GM19324 (cell line): Measurements from ENCODE around the gene RWDD4.

Experiments used
- ATAC-seq: cut with Tn5 transposase; IDR thresholded peaks from one replicate; pipeline ENCODE4 v1.9.1; 2021; ENCODE audit warnings: mild to moderate bottlenecking, moderate library complexity; ENCODE audit not compliant: unreplicated experiment, low FRiP score

RWDD4 gene

GRCh38 chr4:183659029-183659871 is at the start of gene RWDD4, which contains the start of gene TRAPPC11:
Gene RWDD4 (minus strand): TSS chr4:183659185. CDS start chr4:183658952, 233 bp downstream.
Gene TRAPPC11 (plus strand): TSS chr4:183659293. CDS start chr4:183663868, 4,575 bp downstream.
- ATAC-seq: peak; percentile 100

DNA sequence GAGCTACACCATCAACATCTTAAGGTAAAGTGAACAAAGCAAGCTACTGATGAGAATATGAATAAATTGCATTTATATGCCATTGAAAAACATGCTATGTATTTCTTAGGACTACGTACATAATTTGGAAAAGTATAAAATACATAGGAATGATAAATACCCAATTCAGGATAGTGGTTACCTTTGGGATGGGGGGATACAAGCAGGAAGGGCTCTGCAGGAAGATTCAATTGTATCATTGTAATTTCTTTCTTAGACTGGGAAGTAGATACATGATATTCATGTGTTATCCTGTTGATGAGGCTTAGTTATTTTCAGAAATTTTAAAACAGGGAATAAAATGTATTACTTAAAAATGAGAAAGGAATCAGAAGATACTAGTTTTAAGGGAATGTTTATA is 43.5 kb upstream of the RWDD4 start:
- no peak for ATAC-seq

GRCh38 chr4:183700407-183700806 is 41.4 kb upstream of the RWDD4 start:
- ATAC-seq: no peak

- ATAC-seq: no peak
Observed at GRCh38 chr4:183698909-183699308, 39.9 kb upstream of the RWDD4 start.

- ATAC-seq: no peak
Observed at GRCh38 chr4:183691897-183692296, 32.9 kb upstream of the RWDD4 start.

GRCh38 chr4:183691006-183691405 is 32.0 kb upstream of the RWDD4 start:
- no peak for ATAC-seq

DNA sequence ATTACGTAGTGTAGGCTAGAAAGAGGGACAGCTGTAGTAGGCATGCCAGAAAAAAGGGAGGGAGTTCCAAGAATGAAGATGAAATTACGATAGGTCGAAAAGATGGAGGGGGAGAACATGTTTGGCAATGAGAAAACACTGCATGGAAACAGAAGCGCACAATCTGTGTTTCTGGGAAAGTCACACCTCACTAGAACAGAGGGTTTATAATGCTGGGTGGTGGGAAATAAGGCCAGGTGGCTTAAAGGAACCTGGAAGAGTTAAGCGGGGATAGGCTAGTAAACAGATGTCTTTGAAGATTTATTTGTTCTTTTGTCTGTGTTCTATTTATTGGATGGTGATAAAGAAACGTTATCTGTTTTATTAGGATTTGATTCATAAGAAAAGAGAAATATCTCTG is 29.2 kb upstream of the RWDD4 start:
- no peak for ATAC-seq

GRCh38 chr4:183686461-183686860 is 27.5 kb upstream of the RWDD4 start:
- no peak for ATAC-seq

DNA sequence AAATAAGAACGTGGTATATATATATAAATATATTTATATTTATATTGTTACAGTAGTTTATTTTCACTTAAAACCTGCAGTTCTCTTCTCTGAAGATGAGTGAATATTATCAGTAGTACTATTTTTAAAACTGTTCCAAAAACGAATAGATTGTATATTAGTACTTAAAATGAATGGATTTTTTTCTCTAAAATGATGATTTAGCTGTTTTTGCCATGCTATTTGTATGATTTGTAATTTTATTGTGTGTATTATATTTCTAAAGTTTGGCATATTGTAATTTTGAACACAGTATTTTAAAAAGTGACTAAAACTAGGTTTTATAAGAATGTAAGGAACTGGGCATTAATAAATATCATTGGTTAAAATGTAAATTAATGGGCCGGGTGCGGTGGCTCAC is 22.1 kb upstream of the RWDD4 start:
- ATAC-seq: no peak

GRCh38 chr4:183675625-183676024 is 16.6 kb upstream of the RWDD4 start:
- ATAC-seq: no peak

DNA sequence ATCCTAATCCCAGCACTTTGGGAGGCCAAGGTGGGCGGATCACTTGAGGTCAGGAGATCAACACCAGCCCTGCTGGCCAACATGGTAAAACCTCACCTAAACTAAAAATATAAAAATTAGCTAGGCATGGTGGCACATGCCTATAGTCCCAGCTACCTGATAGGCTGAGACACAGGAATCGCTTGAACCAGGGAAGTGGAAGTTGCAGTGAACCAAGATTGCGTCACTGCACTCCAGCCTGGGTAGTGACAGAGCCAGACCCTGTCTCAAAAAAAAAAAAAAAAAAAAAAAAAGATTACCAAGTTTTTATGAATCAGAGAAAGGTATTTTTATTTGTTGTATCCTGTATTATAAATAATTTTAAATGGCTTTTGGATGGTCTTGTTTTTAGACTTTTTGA is 15.2 kb upstream of the RWDD4 start:
- no peak for ATAC-seq

DNA sequence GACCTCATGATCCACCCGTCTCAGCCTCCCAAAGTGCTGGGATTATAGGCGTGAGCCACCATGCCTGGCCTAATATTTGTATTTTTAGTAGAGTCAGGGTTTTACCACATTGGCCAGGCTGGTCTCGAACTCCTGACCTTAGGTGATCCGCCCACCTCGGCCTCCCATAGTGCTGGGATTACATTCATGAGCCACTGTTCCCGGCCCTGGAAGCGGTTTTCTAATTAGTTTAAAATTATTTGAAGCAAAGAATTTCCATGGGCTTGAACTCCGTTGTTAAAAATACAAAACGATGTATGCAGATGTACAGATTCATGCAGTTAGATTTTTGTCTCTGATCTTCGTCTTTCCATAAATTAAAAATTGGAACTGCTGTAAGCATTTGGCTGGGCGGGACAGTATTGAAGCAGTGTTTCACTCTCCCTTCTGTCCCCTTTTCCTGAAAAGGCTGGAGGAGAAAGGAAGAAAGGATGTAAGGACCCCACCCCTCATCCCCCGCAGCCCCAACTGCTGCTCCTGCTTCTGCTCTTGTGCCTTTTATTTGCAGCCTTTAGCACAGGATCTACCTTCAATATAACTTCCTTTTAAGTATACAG is 12.1 kb upstream of the RWDD4 start:
- ATAC-seq: no peak

GRCh38 chr4:183670251-183670650 is 11.3 kb upstream of the RWDD4 start:
- ATAC-seq: no peak

GRCh38 chr4:183666088-183666487 is 7.1 kb upstream of the RWDD4 start:
- no peak for ATAC-seq

GRCh38 chr4:183659872-183660242 is 872 bp upstream of the RWDD4 start:
- ATAC-seq: no peak

- ATAC-seq: no peak
Observed at GRCh38 chr4:183658362-183659028, 490 bp downstream of the RWDD4 start.

DNA sequence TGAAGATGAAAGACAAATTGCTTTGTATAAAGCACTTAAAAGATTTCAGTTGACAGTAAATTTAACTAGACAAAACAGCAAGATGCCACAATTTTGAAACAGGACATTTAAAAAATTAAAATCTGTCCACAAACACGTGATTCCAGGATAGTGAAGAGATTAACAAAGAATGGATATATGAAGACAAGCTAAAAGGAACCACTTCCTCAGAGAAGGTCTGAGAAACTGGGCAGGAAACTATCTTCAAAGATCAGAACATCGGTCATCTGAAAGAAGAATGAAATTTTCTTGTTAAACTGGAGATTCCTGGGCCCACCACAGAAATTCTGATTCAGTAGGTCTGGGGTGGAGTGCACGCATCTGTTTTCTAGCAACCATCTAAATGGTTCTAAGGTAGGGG is 1.4 kb downstream of the RWDD4 start:
- no peak for ATAC-seq

- ATAC-seq: no peak
Observed at GRCh38 chr4:183645326-183645725, 13.7 kb downstream of the RWDD4 start.

DNA sequence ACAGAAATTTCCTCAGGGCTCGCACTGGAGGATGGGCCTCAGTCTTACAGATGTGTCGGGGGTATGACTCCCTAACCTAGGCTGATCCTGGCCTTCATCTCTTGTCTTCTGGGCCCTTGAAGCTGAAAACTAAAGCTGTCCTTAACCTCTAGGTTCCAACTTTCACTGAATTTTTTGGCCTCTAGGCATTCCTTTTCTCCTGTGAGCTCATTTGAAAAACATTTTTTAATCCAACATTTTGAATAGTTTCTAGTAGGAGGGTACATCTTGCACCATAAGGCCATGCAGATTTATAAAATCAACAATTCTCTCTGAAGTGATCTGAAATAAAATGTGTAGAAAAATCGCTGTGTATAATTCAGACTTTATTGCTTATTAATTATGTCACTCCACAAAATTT is 19.7 kb downstream of the RWDD4 start:
- ATAC-seq: no peak

- ATAC-seq: no peak
Observed at GRCh38 chr4:183638436-183638835, 20.5 kb downstream of the RWDD4 start.

- no peak for ATAC-seq
Observed at GRCh38 chr4:183637461-183637860, 21.5 kb downstream of the RWDD4 start.

- no peak for ATAC-seq
Observed at GRCh38 chr4:183636923-183637322, 22.1 kb downstream of the RWDD4 start.
